Measurements from ENCODE around the gene C16orf78. TPM values are rescaled to one million over a fixed set of nuclear protein-coding genes. Genes with fewer than 3 reads are reported as not detected.

The C16orf78 gene
- total RNA-seq, 2 experiments from 2014 or later: not detected

DNA sequence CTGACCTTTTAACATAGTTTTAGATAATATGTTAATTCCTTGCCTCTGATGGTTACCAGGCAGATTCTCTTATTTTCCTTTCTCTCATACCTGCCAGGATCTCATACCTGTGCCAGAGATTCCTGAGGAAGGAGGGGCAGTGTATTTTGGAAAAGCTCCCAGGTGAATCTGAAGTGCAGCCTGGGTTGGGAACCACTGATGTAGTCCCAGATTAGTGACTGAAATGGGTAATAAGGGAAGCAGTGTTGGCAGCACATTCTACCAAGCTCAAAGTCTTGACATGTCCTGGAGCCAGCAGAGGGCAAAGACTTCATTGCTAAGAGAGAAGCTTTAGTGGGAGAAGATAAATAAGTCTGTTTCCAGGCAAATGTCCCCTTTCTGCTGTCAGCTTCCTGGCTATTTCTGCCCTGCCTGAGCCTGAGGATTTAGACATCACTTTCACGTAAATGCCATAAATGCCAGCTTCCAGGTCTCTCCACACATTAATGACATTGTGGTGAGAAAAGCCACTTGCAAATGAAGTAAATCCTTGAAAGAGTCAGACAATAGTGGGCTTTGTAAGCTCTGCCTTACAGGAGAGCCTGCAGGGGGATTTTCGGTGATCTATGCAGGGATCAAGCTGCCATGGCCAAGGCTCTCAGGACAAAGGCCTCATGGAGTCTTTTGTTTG is 40.9 kb upstream of the C16orf78 start:
- POLR2A ChIA-PET: no interaction called here

DNA sequence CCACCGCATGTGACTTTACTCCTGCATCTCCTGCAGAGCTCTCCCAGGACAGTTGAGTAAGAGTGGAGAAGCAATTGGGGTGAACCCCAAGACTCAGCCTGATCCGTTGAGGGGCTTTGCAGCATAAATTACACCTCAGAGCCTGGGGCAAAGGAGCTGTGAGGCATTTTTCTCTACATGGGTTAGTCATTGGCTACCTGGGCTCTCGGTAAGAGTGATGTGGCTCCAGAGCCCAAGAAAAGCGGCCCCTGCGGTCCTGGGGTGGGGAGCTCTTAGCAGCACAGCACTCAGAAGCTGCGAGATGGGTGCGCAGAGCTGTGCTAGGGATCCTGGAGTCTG is 40.4 kb upstream of the C16orf78 start:
- no peak overlapping the region for H3K4me3 Mint-ChIP-seq
- no peaks in the 10 kb centered on the region for H3K36me3 Mint-ChIP-seq (ENCODE audit: low read depth)
- intact Hi-C loops (cut with micrococcal nuclease): no loop called here
- H3K9me3 Mint-ChIP-seq: no peaks in the 10 kb centered on the region
- no peak overlapping the region for H3K27ac Mint-ChIP-seq
- ChIA-PET CTCF (interaction anchor here (0.7 to 1.4 kb wide), 2 partner anchors 15 to 16 kb away, joined by 3 read pairs; no protein-coding TSS in a partner anchor), POLR2A (no interaction called here)
- ATAC-seq (no peak), DNase-seq (no peak)
- no peaks in the 10 kb centered on the region for H3K4me1 Mint-ChIP-seq (ENCODE audit: low read depth)
- H3K27me3 Mint-ChIP-seq: peaks cover 6% of the 10 kb centered on the region
- TF ChIP-seq, protein P1, sequence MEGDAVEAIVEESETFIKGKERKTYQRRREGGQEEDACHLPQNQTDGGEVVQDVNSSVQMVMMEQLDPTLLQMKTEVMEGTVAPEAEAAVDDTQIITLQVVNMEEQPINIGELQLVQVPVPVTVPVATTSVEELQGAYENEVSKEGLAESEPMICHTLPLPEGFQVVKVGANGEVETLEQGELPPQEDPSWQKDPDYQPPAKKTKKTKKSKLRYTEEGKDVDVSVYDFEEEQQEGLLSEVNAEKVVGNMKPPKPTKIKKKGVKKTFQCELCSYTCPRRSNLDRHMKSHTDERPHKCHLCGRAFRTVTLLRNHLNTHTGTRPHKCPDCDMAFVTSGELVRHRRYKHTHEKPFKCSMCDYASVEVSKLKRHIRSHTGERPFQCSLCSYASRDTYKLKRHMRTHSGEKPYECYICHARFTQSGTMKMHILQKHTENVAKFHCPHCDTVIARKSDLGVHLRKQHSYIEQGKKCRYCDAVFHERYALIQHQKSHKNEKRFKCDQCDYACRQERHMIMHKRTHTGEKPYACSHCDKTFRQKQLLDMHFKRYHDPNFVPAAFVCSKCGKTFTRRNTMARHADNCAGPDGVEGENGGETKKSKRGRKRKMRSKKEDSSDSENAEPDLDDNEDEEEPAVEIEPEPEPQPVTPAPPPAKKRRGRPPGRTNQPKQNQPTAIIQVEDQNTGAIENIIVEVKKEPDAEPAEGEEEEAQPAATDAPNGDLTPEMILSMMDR (IDR thresholded peaks at IDR 0.05): no peak

More for the DNA sequence above, 40.9 kb upstream of the C16orf78 start:
- H3K9me3 Mint-ChIP-seq: no peaks in the 10 kb centered on the region
- no peaks in the 10 kb centered on the region for H3K36me3 Mint-ChIP-seq (ENCODE audit: low read depth)
- ATAC-seq (no peak), DNase-seq (no peak)
- CTCF ChIA-PET: interaction anchor here (0.7 to 1.4 kb wide), 3 partner anchors 15 to 646 kb away, joined by 3 to 4 read pairs (median 3); no protein-coding TSS in a partner anchor
- no peak overlapping the region for H3K4me3 Mint-ChIP-seq
- H3K4me1 Mint-ChIP-seq (ENCODE audit: low read depth): no peaks in the 10 kb centered on the region
- TF ChIP-seq, protein P1 (IDR thresholded peaks at IDR 0.05): no peak
- H3K27ac Mint-ChIP-seq: no peak overlapping the region
- H3K27me3 Mint-ChIP-seq: peaks cover 6% of the 10 kb centered on the region
- intact Hi-C loops (cut with micrococcal nuclease): no loop called here

DNA sequence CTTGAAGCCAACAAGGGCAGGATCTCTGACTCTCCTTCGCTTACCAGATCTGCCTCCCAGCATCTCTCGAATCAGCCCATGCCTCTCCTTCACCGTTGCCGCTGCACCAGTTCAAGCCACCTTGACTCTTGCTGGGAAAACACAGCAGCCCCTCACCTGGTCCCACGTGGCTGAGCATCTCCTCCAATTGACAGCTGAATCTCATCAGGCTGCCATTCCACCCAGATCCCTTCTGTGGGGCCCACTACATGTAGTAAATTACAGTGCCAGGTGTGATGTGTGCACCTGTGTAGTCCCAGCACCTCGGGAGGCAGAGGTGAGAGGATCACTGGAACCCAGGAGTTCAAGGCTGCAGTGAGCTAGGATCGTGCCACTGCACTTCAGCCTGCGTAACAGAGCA is 37.8 kb upstream of the C16orf78 start:
- ChIA-PET CTCF (no interaction called here), POLR2A (no interaction called here)
- intact Hi-C loops (cut with micrococcal nuclease): no loop called here
- DNase-seq: no peak
- H3K27ac Mint-ChIP-seq: no peak overlapping the region
- ATAC-seq: no peak
- no peaks in the 10 kb centered on the region for H3K36me3 Mint-ChIP-seq (ENCODE audit: low read depth)
- H3K27me3 Mint-ChIP-seq: peaks cover 4% of the 10 kb centered on the region
- H3K9me3 Mint-ChIP-seq: no peaks in the 10 kb centered on the region
- TF ChIP-seq, protein P1 (IDR thresholded peaks at IDR 0.05): no peak
- H3K4me1 Mint-ChIP-seq (ENCODE audit: low read depth): no peaks in the 10 kb centered on the region
- H3K4me3 Mint-ChIP-seq: no peak overlapping the region

DNA sequence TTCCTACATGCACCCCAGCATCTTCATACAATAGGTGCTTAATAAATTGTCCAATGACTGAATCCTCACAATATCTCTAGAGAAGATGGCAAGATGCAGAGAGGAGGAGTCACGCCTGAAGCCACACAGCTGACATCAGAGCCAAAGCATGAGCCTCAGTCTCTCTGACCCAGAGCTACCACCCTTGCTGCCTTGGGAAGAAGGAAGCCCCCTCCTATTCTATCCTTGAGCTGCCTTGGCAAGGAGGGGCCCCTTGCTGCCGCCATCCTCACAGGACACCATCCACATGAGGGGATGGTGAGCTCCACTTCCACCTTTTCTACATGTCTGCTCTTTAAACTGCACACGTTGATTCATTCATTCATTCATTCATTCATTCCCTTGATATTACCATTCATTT is 37.0 kb upstream of the C16orf78 start:
- no peak for ATAC-seq
- no peak for DNase-seq
- ChIA-PET POLR2A (interaction anchor here (0.5 kb wide), 1 partner anchor 25 kb away, joined by 3 read pairs; no protein-coding TSS in a partner anchor), CTCF (no interaction called here)
- Mint-ChIP-seq H3K4me1 (ENCODE audit: low read depth) (no peaks in the 10 kb centered on the region), H3K27ac (no peak overlapping the region), H3K4me3 (no peak overlapping the region), H3K9me3 (no peaks in the 10 kb centered on the region), H3K27me3 (peaks cover 4% of the 10 kb centered on the region), H3K36me3 (ENCODE audit: low read depth) (no peaks in the 10 kb centered on the region)
- TF ChIP-seq, protein P1 (IDR thresholded peaks at IDR 0.05): no peak
- intact Hi-C loops (cut with micrococcal nuclease): no loop called here

DNA sequence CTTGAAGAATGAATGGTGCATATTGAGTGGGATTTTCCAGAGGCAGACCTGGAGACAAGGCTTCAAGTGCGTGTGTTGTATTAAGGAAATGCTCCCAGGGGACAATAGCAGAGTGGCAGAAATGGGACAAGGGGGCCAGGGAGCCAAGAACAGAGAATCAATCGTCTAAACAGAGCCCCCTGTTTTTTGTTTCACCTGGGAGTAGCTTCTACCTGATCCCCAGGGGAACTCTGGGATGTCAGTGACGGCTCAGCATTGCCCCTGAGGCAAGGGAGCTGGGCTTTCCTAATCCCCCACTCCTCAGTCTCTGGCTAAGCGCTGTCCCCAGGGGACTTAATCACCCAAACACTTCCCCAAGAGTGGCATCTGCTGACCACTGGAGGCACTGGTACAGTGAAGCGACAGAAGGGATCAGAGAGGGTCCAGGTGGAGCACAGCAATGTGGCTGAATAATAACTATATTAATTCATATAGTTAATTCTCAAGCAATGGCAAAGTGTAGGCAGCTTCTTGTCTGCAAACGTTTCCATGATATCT is 35.7 kb upstream of the C16orf78 start:
- no peaks in the 10 kb centered on the region for H3K4me1 Mint-ChIP-seq (ENCODE audit: low read depth)
- CTCF ChIA-PET: no interaction called here

More for the DNA sequence above, 35.7 kb upstream of the C16orf78 start:
- ATAC-seq: no peak
- intact Hi-C loops (cut with micrococcal nuclease): no loop called here
- Mint-ChIP-seq H3K27ac (no peak overlapping the region), H3K36me3 (ENCODE audit: low read depth) (no peaks in the 10 kb centered on the region), H3K4me3 (no peak overlapping the region), H3K9me3 (no peaks in the 10 kb centered on the region), H3K27me3 (peaks cover 4% of the 10 kb centered on the region)
- POLR2A ChIA-PET: no interaction called here
- DNase-seq: no peak
- TF ChIP-seq, protein P1 (IDR thresholded peaks at IDR 0.05): no peak

All from activated CD8-positive, alpha-beta T cell treated with anti-CD3 and anti-CD28 coated beads for 36 hours (primary cell).